ES-I3 (cell line): ENCODE measurements around the gene TREML4.

Experiments
- H3K36me3 ChIP-seq: 2 replicates; pipeline ENCODE4 v1.6.1; 2013; ENCODE audit warnings: mild to moderate bottlenecking, low read length, control low read depth, moderate library complexity; ENCODE audit not compliant: insufficient read depth
- H3K4me1 ChIP-seq: 2 replicates; pipeline ENCODE4 v1.6.1; 2013; ENCODE audit warnings: mild to moderate bottlenecking, control low read depth, low read length; ENCODE audit not compliant: insufficient read depth
- H3K9ac ChIP-seq: 2 replicates; pipeline ENCODE4 v1.6.1; 2013; ENCODE audit warnings: low read depth, mild to moderate bottlenecking, low read length, moderate library complexity
- H3K9me3 ChIP-seq: 2 replicates; pipeline ENCODE4 v1.6.1; 2013; ENCODE audit warnings: mild to moderate bottlenecking, low read length, moderate library complexity; ENCODE audit not compliant: control insufficient read depth, insufficient read depth

The TREML4 gene

DNA sequence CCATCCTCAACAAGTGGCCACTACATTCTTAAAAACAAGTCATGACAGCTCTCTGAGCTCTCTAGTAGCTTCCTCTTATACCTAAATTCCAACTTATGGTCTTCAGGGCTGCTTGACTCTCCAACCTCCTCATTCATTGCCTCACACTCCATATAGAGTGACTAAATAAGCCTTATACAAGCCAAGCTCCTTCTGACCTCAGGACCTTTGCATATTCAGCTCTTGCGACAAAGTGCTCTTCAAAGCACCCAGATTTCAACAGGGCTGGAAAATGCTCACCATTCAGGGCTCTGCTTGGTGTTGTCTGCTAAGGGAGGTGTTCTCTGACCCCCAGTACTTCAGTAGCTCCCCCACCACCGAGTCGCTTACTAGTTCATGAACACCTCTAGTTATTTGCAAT lies 30.9 kb upstream of the TREML4 start:
- Histone ChIP-seq H3K9me3 (no peaks in the 10 kb centered on the region), H3K9ac (no peak overlapping the region), H3K4me1 (peaks cover 7% of the 10 kb centered on the region), H3K36me3 (no peaks in the 10 kb centered on the region)

GRCh38 chr6:41199552-41200246 lies 28.4 kb upstream of the TREML4 start:
- Histone ChIP-seq H3K9me3 (no peaks in the 10 kb centered on the region), H3K36me3 (no peaks in the 10 kb centered on the region), H3K4me1 (peaks cover 7% of the 10 kb centered on the region), H3K9ac (no peak overlapping the region)

- H3K36me3 ChIP-seq: no peaks in the 10 kb centered on the region
- no peak overlapping the region for H3K9ac ChIP-seq
- H3K4me1 ChIP-seq: peaks cover 7% of the 10 kb centered on the region
- no peaks in the 10 kb centered on the region for H3K9me3 ChIP-seq
Measured at GRCh38 chr6:41200296-41200900, 27.8 kb upstream of the TREML4 start.

DNA sequence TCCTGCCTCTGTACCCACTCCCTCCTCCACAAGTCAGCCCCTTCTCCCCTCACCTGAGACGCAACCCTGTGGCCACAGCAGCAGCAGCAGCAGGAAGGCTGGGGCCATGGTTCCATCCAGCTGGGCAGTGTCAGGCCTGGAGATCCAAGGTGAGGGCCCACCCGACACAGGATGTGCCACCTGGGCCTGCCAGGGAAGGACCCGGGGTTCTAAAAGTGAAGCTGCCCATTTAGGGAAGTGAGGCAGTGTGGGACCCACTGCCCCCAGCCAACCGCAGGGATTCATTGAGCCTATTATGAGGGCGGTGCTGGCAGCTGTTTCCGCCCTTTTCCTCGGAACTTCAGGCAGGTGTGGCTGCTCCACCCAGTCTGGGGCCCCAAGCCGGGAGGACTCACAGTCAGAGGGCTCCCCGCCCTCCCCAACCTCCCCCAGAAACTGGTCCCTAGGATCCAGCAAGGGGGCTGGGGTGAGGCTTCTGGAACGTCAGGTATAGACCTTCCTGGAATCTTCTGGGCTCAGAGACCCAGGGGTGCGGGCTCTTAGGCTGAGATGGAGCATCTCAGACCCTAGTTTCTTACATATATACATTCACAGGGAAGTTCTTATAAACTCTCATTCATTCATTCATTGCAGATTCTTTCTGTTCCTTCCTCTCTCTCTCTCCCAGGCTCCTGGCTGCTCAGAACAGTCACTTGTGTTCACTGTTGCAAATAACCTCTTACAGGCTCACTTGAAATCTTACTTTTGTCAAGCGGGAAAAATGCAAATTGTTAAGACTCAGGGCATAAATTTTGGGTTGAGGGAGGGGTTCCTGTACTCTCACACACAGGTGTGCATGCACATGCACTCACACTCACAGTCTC lies 27.0 kb upstream of the TREML4 start, which contains the start of gene TREML2:
Gene TREML2 (minus strand): TSS at position 249 of the 863 bp plus-strand sequence. CDS start 141 bp downstream, at position 108.
- peaks cover 7% of the 10 kb centered on the region for H3K4me1 ChIP-seq
- H3K9me3 ChIP-seq: no peaks in the 10 kb centered on the region
- no peaks in the 10 kb centered on the region for H3K36me3 ChIP-seq
- no peak within 1 kb of the TSS for H3K9ac ChIP-seq

GRCh38 chr6:41201764-41202173 lies 26.4 kb upstream of the TREML4 start:
- no peaks in the 10 kb centered on the region for H3K36me3 ChIP-seq
- no peaks in the 10 kb centered on the region for H3K9me3 ChIP-seq
- H3K4me1 ChIP-seq: peaks cover 7% of the 10 kb centered on the region
- no peak overlapping the region for H3K9ac ChIP-seq

DNA sequence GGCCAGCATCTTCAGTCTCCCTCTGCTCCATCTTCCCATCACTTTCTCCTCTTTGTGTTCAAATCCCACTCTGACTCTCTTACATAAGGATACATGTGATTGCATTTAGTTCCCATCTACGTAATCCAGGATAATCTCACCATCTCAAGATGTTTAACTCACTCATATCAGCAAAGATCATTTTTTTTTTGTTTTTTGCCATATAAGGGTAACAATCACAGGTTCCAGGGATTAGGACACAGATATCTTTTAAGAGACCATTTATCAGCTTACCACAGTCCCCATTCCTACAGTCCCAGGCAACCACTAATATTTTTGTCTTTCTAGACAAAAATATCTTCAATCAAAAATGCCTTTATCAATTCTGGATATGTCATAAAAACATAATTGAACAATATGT lies 24.0 kb upstream of the TREML4 start:
- no peaks in the 10 kb centered on the region for H3K9me3 ChIP-seq
- no peaks in the 10 kb centered on the region for H3K36me3 ChIP-seq
- no peak overlapping the region for H3K9ac ChIP-seq
- peaks cover 7% of the 10 kb centered on the region for H3K4me1 ChIP-seq

- Histone ChIP-seq H3K4me1 (no peaks in the 10 kb centered on the region), H3K36me3 (no peaks in the 10 kb centered on the region), H3K9ac (no peak overlapping the region), H3K9me3 (no peaks in the 10 kb centered on the region)
Measured at GRCh38 chr6:41208439-41209106, 19.6 kb upstream of the TREML4 start.

DNA sequence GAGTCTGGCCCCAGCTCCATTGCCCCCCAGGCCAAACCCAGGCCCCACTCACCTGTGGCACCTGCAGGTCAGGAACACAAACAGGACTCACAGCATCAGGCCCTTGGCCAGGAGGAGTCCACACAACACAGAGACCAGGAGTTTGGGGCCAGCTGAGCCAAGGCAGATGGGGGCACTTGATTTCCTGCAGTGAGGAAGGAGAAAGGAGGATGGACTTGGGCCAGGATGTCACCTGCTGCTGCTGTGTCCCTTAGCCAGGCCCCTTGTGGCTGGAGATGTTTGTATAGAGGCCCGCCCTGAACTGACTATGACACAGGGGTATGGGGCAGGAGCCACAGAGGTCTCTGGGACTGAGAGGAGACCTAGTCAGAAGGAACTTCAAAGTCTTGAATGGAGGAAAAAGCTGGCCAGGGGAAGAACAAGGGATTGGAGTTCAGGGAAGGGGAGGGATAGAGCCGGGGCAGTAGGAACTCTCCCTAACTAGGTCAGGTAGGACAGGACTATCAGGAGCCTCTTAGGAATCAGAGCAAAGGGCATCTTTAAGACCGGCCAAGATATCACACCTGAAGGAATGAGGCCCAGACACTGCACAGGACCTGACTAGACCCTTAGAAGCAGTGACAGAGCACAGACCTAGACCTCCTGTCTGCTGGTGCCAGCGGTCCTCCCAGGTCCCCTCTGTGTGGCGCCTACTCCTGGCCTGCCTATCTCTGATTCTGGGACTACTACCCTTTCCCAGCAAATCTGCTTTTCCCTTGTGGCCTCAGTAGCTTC lies 18.4 kb upstream of the TREML4 start:
- Histone ChIP-seq H3K9me3 (peaks cover 4% of the 10 kb centered on the region), H3K9ac (no peak overlapping the region), H3K4me1 (no peaks in the 10 kb centered on the region), H3K36me3 (no peaks in the 10 kb centered on the region)

DNA sequence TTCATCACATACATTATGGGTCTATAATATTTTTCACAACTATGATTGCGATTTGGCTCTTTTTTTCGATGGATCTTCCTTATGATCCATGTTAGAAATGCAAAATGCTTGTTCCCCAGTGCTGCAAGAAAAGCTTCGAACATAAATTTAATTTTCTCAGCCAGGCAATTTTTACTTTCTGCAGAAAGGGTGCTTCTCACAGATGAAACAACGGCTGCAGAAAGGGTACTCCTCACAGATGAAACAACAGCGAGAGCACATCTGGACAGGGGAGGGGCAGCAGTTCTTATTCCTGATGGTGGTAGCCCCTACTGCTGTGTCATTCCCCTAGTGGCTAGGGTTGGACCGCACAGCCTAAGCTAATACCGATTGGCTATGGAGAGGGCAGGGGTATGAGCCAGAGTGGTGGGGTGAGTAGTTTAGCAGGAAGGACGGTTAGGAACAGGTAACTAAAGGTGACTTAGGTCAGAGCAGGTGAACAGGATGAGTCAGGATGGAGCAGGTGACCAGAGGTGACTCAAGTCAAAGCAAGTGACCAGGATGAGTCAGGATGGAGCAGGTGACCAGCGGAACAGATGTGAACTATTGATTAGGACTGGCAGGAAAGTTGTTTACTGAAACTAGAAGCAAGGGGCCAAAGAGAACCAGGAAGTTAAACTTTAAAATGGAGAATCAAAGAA lies 13.4 kb upstream of the TREML4 start:
- Histone ChIP-seq H3K36me3 (no peaks in the 10 kb centered on the region), H3K4me1 (no peaks in the 10 kb centered on the region), H3K9me3 (peaks cover 5% of the 10 kb centered on the region), H3K9ac (no peak overlapping the region)

GRCh38 chr6:41215777-41216176 lies 12.4 kb upstream of the TREML4 start:
- no peak overlapping the region for H3K9ac ChIP-seq
- H3K36me3 ChIP-seq: no peaks in the 10 kb centered on the region
- H3K9me3 ChIP-seq: peaks cover 5% of the 10 kb centered on the region
- H3K4me1 ChIP-seq: no peaks in the 10 kb centered on the region

- Histone ChIP-seq H3K9me3 (peaks cover 5% of the 10 kb centered on the region), H3K4me1 (no peaks in the 10 kb centered on the region), H3K9ac (no peak overlapping the region), H3K36me3 (no peaks in the 10 kb centered on the region)
Measured at GRCh38 chr6:41216616-41217015, 11.5 kb upstream of the TREML4 start.

GRCh38 chr6:41222045-41222444 lies 6.1 kb upstream of the TREML4 start:
- Histone ChIP-seq H3K9me3 (no peaks in the 10 kb centered on the region), H3K36me3 (no peaks in the 10 kb centered on the region), H3K9ac (no peak overlapping the region), H3K4me1 (no peaks in the 10 kb centered on the region)

DNA sequence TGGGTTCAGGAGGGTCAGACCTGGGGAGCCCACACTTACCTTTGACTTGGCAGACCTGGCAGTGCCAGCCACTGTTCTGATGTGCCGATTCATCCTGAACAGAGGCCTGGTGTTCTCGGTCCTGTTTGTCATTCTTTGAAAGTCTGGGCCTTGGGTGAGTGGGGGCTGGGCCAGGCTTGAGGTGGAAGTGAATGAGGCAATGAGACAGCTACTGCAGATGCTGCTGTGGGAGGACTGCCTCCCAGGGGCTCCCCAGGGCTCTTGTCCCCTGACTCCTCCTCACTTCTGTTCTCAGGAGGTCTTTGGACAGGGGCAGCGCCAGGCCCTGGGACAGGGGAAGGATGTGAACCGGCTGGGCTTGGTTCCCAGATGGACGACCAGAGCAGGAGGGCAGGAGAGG lies 5.6 kb upstream of the TREML4 start:
- no peak overlapping the region for H3K9ac ChIP-seq
- H3K4me1 ChIP-seq: no peaks in the 10 kb centered on the region
- no peaks in the 10 kb centered on the region for H3K36me3 ChIP-seq
- H3K9me3 ChIP-seq: no peaks in the 10 kb centered on the region
